ENCODE measurements around the gene CMIP.
A peak's percentile ranks its signal among the peaks of the same experiment; 100 is the strongest.

CMIP gene

DNA sequence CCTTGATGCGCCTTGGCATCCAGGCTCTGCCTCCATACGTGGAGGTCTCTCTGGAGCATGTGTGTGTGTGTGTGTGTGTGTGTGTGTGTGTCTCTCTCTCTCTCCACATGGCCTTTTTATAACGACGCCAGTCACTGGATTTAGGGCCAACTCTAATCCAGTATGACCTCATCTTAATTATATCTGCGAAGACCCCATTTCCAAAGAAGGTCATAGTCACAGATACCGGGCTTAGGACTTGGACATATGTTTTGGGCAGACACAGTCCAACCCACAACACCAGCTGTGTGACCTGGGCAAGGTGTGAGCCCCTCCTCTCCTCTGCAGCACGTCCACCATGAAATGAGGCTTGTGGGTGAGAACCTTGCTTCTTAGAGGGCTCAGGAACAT lies 196.1 kb downstream of the CMIP start:
- Histone ChIP-seq H2BK12ac (ENCODE audit: low read length in 2 of 2) (no peak overlapping the region), H2BK15ac (ENCODE audit: low read depth, poor library complexity, severe bottlenecking) (no peak overlapping the region), H2AK5ac (ENCODE audit: low read length, severe bottlenecking) (no peak overlapping the region), H2BK5ac (ENCODE audit: low read depth, low read length, poor library complexity, severe bottlenecking) (no peak overlapping the region), H3K9ac (ENCODE audit: low read length) (no peak overlapping the region), H2BK120ac (ENCODE audit: low read depth, low read length) (no peak overlapping the region), H2AFZ (ENCODE audit: low read depth, low read length) (no peak overlapping the region), H3K23ac (ENCODE audit: low read length in 2 of 2) (no peak overlapping the region), H3K4me2 (ENCODE audit: low read length, poor library complexity, severe bottlenecking) (no peak overlapping the region), H3K4ac (ENCODE audit: low read depth in 1 of 2, low read length in 2 of 2) (no peak overlapping the region), H3K4me1 (ENCODE audit: control insufficient read depth, insufficient read depth, low read depth, low read length) (peaks cover 12% of the 10 kb centered on the region), H3K14ac (ENCODE audit: low read length in 2 of 2) (no peak overlapping the region), H3K27ac (ENCODE audit: low read length, poor library complexity, severe bottlenecking) (no peak overlapping the region), H3K27me3 (ENCODE audit: control insufficient read depth in 1 of 2, insufficient read depth in 1 of 2, low read length in 2 of 2) (no peaks in the 10 kb centered on the region), H4K91ac (ENCODE audit: low read length) (peak overlapping the region; percentile 25), H3K36me3 (ENCODE audit: control insufficient read depth in 1 of 2, insufficient read depth in 2 of 2, low read depth in 1 of 2, low read length in 2 of 2) (peaks cover 0 to 15% of the 10 kb centered on the region in 2 experiments), H4K8ac (ENCODE audit: low read length) (no peak overlapping the region), H3K18ac (ENCODE audit: low read depth in 1 of 2, low read length in 2 of 2) (no peak overlapping the region), H3K4me3 (ENCODE audit: insufficient read depth in 1 of 2, low read depth in 1 of 2, low read length in 2 of 2) (no peak overlapping the region), H3K79me1 (replicated peaks; ENCODE audit: low read length, poor library complexity, severe bottlenecking) (peaks cover 40% of the 10 kb centered on the region), H3K9me3 (ENCODE audit: control insufficient read depth, low read length) (no peaks in the 10 kb centered on the region)
- no peak for DNase-seq
- WGBS: 98% methylated on average over 6 of the region's 7 CpGs

DNA sequence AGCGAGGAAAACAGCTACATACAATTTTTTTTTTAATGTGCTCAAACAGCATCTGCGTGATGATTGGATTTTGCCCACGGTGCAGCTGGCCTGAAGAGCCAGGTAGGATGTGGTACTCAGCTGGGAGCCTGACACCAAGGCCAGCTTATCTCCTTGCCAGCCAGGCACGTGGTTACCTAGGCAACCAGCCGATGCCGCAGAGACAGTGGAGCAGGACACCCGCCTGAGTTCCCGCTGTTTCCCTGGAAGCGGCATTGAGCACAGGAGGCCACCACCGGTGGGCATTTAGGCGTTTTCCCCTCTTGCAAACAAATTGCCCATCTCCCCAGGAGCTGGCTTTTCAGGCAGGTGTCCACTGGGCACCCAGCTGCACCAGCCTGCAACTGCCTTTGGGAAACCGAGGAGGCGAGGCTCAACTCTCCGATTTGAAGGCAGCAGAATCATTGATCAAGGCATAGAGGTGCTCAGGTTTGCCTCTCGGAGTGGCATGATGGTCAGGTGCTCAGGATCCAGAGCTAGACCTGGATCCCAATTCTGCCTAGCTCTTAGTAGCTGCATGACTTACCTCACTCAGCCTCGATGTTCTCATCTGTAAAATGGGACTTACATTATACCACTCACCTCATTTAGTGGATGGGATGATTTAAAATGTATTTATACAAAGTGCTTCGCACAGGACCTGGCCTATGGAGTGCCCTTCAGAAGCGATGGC lies 196.9 kb downstream of the CMIP start:
- no peak for DNase-seq
- H3K27ac ChIP-seq (ENCODE audit: low read length, poor library complexity, severe bottlenecking): no peak overlapping the region
- no peak overlapping the region for H4K8ac ChIP-seq (ENCODE audit: low read length)
- H2BK15ac ChIP-seq (ENCODE audit: low read depth, poor library complexity, severe bottlenecking): no peak overlapping the region
- no peak overlapping the region for H3K18ac ChIP-seq (ENCODE audit: low read depth in 1 of 2, low read length in 2 of 2)
- H3K27me3 ChIP-seq (ENCODE audit: control insufficient read depth in 1 of 2, insufficient read depth in 1 of 2, low read length in 2 of 2): no peaks in the 10 kb centered on the region
- no peak overlapping the region for H2BK120ac ChIP-seq (ENCODE audit: low read depth, low read length)
- H2BK12ac ChIP-seq (ENCODE audit: low read length in 2 of 2): no peak overlapping the region
- 81% methylated on average over 17 of the region's 18 CpGs for WGBS
- peaks cover 38% of the 10 kb centered on the region for H3K79me1 ChIP-seq (replicated peaks; ENCODE audit: low read length, poor library complexity, severe bottlenecking)
- H3K14ac ChIP-seq (ENCODE audit: low read length in 2 of 2): no peak overlapping the region
- H3K23ac ChIP-seq (ENCODE audit: low read length in 2 of 2): no peak overlapping the region
- no peak overlapping the region for H3K9ac ChIP-seq (ENCODE audit: low read length)
- no peak overlapping the region for H2AFZ ChIP-seq (ENCODE audit: low read depth, low read length)
- peaks cover 14% of the 10 kb centered on the region for H3K4me1 ChIP-seq (ENCODE audit: control insufficient read depth, insufficient read depth, low read depth, low read length)
- H2AK5ac ChIP-seq (ENCODE audit: low read length, severe bottlenecking): no peak overlapping the region
- no peak overlapping the region for H4K91ac ChIP-seq (ENCODE audit: low read length)
- H3K4me3 ChIP-seq (ENCODE audit: insufficient read depth in 1 of 2, low read depth in 1 of 2, low read length in 2 of 2): no peak overlapping the region
- H3K9me3 ChIP-seq (ENCODE audit: control insufficient read depth, low read length): no peaks in the 10 kb centered on the region
- peaks cover 0 to 15% of the 10 kb centered on the region in 2 experiments for H3K36me3 ChIP-seq (ENCODE audit: control insufficient read depth in 1 of 2, insufficient read depth in 2 of 2, low read depth in 1 of 2, low read length in 2 of 2)
- no peak overlapping the region for H3K4me2 ChIP-seq (ENCODE audit: low read length, poor library complexity, severe bottlenecking)
- no peak overlapping the region for H3K4ac ChIP-seq (ENCODE audit: low read depth in 1 of 2, low read length in 2 of 2)
- no peak overlapping the region for H2BK5ac ChIP-seq (ENCODE audit: low read depth, low read length, poor library complexity, severe bottlenecking)

DNA sequence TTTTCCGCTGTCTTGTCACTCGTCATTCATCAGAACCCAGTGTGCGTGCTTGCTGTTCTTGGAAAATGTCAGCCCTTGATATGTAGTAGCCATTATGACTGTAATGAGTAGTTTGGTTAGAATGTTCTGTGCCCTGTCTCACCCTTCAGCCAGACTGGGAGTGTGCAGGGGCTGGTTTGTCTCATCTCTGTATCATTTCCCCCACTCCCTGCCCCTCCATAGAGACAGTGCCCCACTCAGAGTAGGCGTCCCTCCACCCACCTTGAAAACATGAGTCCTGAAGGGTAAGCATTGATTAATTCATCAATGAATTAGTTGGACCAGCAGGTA lies 197.5 kb downstream of the CMIP start:
- 100% methylated on average over 4 of the region's 4 CpGs for WGBS
- no peak overlapping the region for H3K4me2 ChIP-seq (ENCODE audit: low read length, poor library complexity, severe bottlenecking)
- no peak overlapping the region for H3K18ac ChIP-seq (ENCODE audit: low read depth in 1 of 2, low read length in 2 of 2)
- no peak overlapping the region for H2BK15ac ChIP-seq (ENCODE audit: low read depth, poor library complexity, severe bottlenecking)
- H3K27ac ChIP-seq (ENCODE audit: low read length, poor library complexity, severe bottlenecking): no peak overlapping the region
- no peak for DNase-seq
- H3K9ac ChIP-seq (ENCODE audit: low read length): no peak overlapping the region
- no peak overlapping the region for H3K4ac ChIP-seq (ENCODE audit: low read depth in 1 of 2, low read length in 2 of 2)
- H3K36me3 ChIP-seq (ENCODE audit: control insufficient read depth in 1 of 2, insufficient read depth in 2 of 2, low read depth in 1 of 2, low read length in 2 of 2): peaks cover 0 to 15% of the 10 kb centered on the region in 2 experiments
- no peaks in the 10 kb centered on the region for H3K9me3 ChIP-seq (ENCODE audit: control insufficient read depth, low read length)
- no peaks in the 10 kb centered on the region for H3K27me3 ChIP-seq (ENCODE audit: control insufficient read depth in 1 of 2, insufficient read depth in 1 of 2, low read length in 2 of 2)
- no peak overlapping the region for H2BK120ac ChIP-seq (ENCODE audit: low read depth, low read length)
- peaks cover 38% of the 10 kb centered on the region for H3K79me1 ChIP-seq (replicated peaks; ENCODE audit: low read length, poor library complexity, severe bottlenecking)
- no peak overlapping the region for H2BK5ac ChIP-seq (ENCODE audit: low read depth, low read length, poor library complexity, severe bottlenecking)
- no peak overlapping the region for H2BK12ac ChIP-seq (ENCODE audit: low read length in 2 of 2)
- H4K91ac ChIP-seq (ENCODE audit: low read length): no peak overlapping the region
- H3K23ac ChIP-seq (ENCODE audit: low read length in 2 of 2): no peak overlapping the region
- peaks cover 14% of the 10 kb centered on the region for H3K4me1 ChIP-seq (ENCODE audit: control insufficient read depth, insufficient read depth, low read depth, low read length)
- no peak overlapping the region for H4K8ac ChIP-seq (ENCODE audit: low read length)
- no peak overlapping the region for H2AK5ac ChIP-seq (ENCODE audit: low read length, severe bottlenecking)
- H2AFZ ChIP-seq (ENCODE audit: low read depth, low read length): no peak overlapping the region
- H3K4me3 ChIP-seq (ENCODE audit: insufficient read depth in 1 of 2, low read depth in 1 of 2, low read length in 2 of 2): no peak overlapping the region
- H3K14ac ChIP-seq (ENCODE audit: low read length in 2 of 2): no peak overlapping the region

DNA sequence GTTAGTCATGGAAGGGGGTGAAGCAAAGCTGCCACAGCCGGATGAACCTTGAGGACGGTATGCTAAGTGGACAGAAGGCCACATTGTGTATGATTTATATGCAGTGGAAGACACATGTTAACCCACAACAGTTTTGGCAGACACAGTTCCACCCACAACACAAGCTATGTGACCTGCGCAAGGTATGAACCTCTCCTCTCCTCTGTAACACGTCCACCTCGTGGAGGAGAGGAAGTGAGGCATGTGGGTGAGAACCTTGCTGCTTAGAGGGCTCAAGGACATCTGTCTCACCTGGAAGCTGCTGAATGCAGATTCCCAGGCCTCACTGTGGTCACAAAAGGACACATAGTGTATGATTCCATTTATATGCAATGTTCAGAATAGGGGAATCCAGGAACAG lies 198.3 kb downstream of the CMIP start:
- WGBS: 90% methylated on average over 4 of the region's 5 CpGs
- peaks cover 19% of the 10 kb centered on the region for H3K4me1 ChIP-seq (ENCODE audit: control insufficient read depth, insufficient read depth, low read depth, low read length)

More for the DNA sequence above, 198.3 kb downstream of the CMIP start:
- Histone ChIP-seq H3K4me2 (ENCODE audit: low read length, poor library complexity, severe bottlenecking) (no peak overlapping the region), H3K9me3 (ENCODE audit: control insufficient read depth, low read length) (no peaks in the 10 kb centered on the region), H3K27me3 (ENCODE audit: control insufficient read depth in 1 of 2, insufficient read depth in 1 of 2, low read length in 2 of 2) (no peaks in the 10 kb centered on the region), H2BK12ac (ENCODE audit: low read length in 2 of 2) (no peak overlapping the region), H3K79me1 (replicated peaks; ENCODE audit: low read length, poor library complexity, severe bottlenecking) (peaks cover 40% of the 10 kb centered on the region), H2BK15ac (ENCODE audit: low read depth, poor library complexity, severe bottlenecking) (no peak overlapping the region), H4K91ac (ENCODE audit: low read length) (no peak overlapping the region), H3K18ac (ENCODE audit: low read depth in 1 of 2, low read length in 2 of 2) (peak overlapping the region in 1 of 2 experiments; percentile 11), H3K9ac (ENCODE audit: low read length) (no peak overlapping the region), H3K4me3 (ENCODE audit: insufficient read depth in 1 of 2, low read depth in 1 of 2, low read length in 2 of 2) (no peak overlapping the region), H2BK5ac (ENCODE audit: low read depth, low read length, poor library complexity, severe bottlenecking) (no peak overlapping the region), H3K23ac (ENCODE audit: low read length in 2 of 2) (no peak overlapping the region), H2BK120ac (ENCODE audit: low read depth, low read length) (no peak overlapping the region), H3K36me3 (ENCODE audit: control insufficient read depth in 1 of 2, insufficient read depth in 2 of 2, low read depth in 1 of 2, low read length in 2 of 2) (peaks cover 0 to 15% of the 10 kb centered on the region in 2 experiments), H2AFZ (ENCODE audit: low read depth, low read length) (no peak overlapping the region), H3K27ac (ENCODE audit: low read length, poor library complexity, severe bottlenecking) (no peak overlapping the region), H4K8ac (ENCODE audit: low read length) (no peak overlapping the region), H3K4ac (ENCODE audit: low read depth in 1 of 2, low read length in 2 of 2) (no peak overlapping the region), H3K14ac (ENCODE audit: low read length in 2 of 2) (peak overlapping the region in 1 of 2 experiments; percentile 66), H2AK5ac (ENCODE audit: low read length, severe bottlenecking) (peak overlapping the region; percentile 29)
- DNase-seq: no peak
